ENCODE data around the gene SERGEF.

Gene SERGEF

GRCh38 chr11:17752144-17752543, 260.7 kb downstream of the SERGEF start:
- DNase-seq (ENCODE audit: low spot score) (no peak), FAIRE-seq (no peak)

GRCh38 chr11:17751558-17751957, 261.3 kb downstream of the SERGEF start:
- FAIRE-seq (no peak), DNase-seq (ENCODE audit: low spot score) (no peak)

GRCh38 chr11:17750801-17751165, 262.1 kb downstream of the SERGEF start:
- DNase-seq (ENCODE audit: low spot score): no peak
- FAIRE-seq: no peak

DNA sequence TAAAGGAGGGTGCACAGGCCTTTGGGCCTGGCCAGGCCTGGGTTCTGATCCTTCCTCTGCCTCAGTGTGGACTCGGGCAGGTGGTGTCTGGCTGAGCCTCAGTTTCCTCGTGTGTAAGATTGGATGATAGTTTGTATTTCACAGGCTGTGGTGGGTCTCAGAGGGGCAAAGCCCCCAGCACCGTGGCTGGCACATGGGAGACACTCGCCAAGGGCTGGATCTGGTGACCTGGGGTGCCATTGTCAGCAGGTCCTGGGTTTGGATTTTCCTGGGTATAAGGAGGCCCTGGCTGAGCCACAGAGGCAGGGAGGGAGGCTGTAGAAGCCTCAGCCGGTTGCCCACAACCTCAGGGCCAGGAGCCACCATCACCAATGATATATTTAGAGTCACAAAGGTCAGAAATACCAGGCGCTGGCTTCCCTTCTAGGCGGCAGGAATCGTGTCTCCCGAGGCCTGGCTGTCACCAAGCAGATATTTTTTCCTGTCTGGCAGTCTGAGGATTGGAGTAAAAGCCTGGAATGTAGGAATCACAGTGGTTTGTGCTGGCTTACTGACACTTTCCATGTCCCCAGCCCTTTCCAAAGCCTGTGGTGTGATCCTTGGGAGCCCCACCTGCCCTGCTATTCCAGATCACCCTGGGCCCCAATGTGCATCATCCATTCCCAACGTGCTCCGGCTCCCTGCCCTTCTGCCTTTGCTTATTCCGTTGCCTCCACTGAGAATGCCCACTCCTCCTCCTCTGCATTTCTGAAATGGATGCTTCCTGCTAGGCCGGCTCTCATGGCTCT, 262.6 kb downstream of the SERGEF start:
- FAIRE-seq: no peak
- DNase-seq (ENCODE audit: low spot score): no peak

DNA sequence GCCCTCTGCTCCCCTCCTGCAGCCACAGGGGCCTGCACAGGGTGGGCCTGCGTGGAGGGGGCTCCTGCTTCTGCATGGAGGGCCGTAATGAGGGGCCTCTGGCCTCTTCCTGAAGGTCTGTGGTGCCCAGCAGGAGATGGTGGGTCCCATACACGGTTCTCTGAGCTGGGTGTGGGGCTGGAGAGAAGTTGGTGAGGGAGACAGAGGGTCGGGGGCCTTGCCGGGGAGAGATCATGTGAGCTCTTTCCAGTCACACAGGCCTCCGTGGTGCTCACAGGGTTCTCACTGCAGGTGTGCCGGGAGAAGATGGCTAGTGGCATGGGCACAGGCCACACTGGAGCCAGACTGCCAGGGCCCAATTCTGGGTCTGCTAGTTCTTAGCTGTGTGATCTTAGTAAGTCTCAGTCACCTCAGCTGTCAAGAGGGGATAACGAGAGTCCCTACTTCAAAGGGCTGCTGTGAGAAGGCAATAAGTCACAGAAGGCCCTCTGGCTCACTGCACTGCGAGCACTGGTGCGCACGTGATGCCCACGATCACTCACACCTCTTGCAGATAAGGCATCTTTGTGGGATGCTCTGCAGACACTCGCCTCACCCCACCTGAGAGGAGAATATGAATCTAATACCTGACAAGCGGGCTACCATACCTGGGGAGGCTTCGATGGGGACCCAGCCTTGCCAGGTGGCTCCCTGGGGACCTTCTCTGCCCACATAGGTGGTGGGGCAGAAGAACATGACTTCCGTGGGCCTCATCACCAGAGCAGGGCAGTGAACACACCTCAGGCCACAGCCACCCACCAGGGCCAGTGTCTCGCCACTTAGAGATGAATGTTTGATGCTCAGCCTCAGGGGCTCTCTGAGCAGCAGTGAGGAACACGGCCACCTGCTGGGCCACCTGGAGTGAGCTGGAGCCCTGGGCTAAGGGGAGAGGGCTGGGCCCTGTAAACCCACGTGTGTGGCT, 263.8 kb downstream of the SERGEF start:
- no peak for FAIRE-seq
- no peak for DNase-seq (ENCODE audit: low spot score)

- no peak for DNase-seq (ENCODE audit: low spot score)
- no peak for FAIRE-seq
Observed at GRCh38 chr11:17748044-17748443, 264.8 kb downstream of the SERGEF start.

DNA sequence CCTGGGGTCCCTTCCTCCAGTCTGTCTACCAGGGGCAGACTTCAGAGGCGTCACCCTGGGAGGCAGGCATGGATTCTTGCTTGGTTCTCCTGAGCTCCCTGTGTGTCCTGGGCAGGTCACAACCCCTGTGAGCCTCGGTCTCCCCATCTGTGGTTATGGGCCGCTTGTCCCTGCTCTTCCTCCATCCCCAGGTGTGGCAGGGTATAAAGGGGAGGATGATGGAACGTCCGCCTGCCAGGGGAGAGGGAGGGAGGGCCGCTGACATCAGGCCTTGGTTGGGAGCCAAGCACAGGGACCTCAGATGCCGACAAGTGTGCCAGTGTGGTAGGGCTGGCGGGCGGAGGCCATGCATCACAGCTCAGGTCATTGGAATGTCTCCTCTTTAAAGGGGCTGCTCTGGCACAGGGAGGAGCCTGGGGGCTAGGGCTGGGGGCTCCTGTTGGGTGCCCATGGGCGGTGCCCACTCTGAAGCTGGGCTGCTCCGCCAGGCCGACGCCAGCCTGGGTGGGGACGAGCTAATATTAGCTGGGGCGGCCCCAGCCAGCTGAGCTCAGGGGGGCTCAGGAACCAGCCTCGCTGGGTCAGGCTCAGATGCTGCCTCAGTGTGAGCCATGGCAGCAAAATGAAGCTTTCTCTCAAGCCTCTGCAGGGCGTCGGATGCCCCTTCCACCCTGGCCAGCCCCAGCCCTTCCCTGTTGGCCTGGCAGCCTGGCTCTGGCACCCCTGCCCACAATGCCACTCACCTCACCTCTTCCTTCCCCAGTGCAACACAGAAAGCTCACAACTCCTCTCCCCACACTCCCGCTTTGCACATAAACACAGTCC, 265.5 kb downstream of the SERGEF start:
- FAIRE-seq: no peak
- peak; percentile 7 for DNase-seq (ENCODE audit: low spot score)

DNA sequence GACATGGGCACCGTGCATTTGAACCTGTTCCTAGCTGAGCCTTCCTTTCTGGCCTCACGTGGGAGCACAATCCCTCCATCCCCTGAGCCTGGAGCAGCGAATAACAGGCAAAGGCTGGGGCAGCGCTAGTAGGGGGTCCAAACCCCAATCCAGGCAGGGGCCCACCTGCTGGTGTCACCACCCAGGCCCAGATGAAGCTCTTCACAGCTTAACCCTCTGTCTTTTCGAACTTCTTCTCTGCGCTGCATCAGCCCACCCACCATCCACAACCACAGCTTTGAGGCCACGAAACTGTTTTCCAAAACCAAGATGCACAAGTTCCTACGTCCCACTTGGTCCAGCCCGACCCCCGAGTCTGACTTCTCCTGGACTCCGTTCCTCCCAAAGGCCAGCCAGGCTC, 266.8 kb downstream of the SERGEF start:
- DNase-seq (ENCODE audit: low spot score) (no peak), FAIRE-seq (no peak)

GRCh38 chr11:17745023-17745772, 267.6 kb downstream of the SERGEF start:
- FAIRE-seq (no peak), DNase-seq (ENCODE audit: low spot score) (peak; percentile 18)

GRCh38 chr11:17744151-17744940, 268.5 kb downstream of the SERGEF start:
- FAIRE-seq: no peak
- peak; percentile 17 for DNase-seq (ENCODE audit: low spot score)

DNA sequence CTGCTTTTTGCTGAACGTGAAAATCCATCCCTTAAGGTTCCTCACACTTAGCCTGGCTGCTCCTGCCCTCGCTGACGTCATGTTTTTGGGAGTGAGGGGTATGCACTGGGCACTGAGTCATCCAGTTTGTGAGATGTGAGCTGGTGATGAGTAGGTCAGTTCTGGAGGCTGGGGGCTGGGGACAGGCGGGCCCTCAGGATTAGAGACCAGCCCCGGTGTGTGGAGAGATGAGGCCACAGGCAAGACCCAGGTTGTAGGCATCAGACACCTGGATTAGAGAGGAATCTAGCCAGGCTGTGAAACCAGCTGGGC, 269.1 kb downstream of the SERGEF start:
- peak; percentile 52 for DNase-seq (ENCODE audit: low spot score)
- FAIRE-seq: no peak

GRCh38 chr11:17743026-17743807, 269.6 kb downstream of the SERGEF start:
- FAIRE-seq (no peak), DNase-seq (ENCODE audit: low spot score) (no peak)

GRCh38 chr11:17742019-17742418, 270.8 kb downstream of the SERGEF start:
- DNase-seq (ENCODE audit: low spot score) (no peak), FAIRE-seq (no peak)

DNA sequence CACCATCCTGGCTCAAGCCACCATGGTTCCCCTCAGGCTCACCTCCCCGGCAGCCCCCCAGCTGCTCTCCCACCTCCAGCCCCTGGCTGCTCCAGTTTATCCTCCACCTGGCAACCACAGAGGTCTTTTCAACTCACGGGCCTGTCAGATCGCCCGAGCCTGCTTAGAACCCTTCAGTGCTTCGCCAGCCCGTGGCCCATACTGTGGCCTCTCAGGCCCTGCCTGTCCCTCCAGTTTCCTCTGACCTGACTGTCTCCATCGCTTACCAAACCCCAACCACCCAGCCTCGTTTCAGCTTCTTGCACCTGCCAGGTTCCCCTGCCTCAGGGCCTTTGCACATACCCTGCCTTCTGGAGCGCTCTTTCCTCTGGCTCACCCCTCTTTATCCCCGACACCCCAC, 271.4 kb downstream of the SERGEF start:
- FAIRE-seq (no peak), DNase-seq (ENCODE audit: low spot score) (no peak)

GRCh38 chr11:17740649-17741235, 272.1 kb downstream of the SERGEF start:
- no peak for FAIRE-seq
- no peak for DNase-seq (ENCODE audit: low spot score)

DNA sequence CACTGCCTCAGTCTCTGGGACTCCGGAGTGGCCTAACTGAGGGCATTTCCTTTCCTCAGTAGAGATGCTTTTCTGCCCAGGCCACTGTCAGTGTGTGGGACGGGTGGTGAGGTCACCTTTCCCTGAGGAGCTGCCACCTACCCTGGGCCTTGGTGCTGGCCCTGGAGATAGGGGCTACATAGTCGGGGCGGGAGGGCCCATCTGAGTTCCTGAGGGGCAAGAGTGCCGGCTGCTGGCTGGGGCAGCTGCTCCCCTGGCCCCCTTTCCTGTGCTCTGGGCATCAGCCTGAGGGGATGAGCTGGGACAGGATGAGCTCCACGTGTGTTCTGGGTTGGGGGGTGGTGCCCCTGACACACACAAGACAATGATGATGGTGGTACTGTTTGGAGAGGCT, 272.9 kb downstream of the SERGEF start:
- no peak for FAIRE-seq
- no peak for DNase-seq (ENCODE audit: low spot score)

DNA sequence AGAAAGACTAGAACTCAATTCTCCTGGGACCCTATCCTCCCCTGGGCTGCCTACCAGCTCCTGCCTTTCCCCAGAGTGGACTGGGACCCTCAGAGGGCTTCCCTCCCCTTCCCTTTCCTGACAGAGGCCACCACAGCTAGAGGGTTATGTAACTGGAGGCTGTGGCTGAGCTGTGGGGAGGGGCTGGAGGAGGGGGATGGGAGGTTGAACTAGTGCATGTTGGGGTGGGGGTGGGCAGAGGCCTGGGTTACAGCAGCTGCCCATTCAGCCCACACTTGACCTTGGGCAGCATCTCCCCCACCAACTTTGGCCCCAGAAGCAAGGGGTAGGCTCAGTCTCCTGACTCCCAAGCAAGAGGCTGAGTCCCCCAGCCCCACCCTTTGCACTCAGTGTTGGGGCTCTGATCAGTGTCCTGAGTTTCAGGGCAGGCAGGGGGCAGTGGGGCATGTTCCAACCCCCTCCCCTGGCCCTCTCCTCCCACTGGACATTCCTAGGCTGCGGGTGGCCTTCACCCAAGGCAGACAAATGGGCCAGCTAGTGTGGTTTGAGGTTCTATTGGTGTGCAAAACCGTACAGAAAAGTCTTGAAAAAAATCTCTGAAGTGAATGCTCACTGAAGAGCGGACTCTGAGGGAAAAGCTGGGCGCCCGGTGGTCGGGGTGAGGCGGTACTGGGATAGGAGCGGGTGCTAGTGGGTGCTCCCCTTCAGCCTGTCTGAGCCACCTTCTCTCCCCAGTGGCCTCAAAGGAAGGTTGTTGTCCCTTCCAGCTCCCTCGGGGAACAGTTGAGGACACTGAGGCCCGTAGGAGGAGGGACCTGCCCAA, 274.5 kb downstream of the SERGEF start:
- FAIRE-seq: no peak
- no peak for DNase-seq (ENCODE audit: low spot score)
